ENCODE measurements around the gene MPP4.
"Not testable (repeated sequence)": the region's sequence is repeated elsewhere in the genome, so short reads cannot be mapped to it uniquely, and the experiment has no call there.

MPP4 gene

GRCh38 chr2:201673546-201673945, 24.9 kb downstream of the MPP4 start:
- FAIRE-seq (no peak), DNase-seq (ENCODE audit: low spot score) (no peak)

- DNase-seq (ENCODE audit: low spot score); FAIRE-seq: not testable (repeated sequence)
These were observed 27.2 kb downstream of the MPP4 start for GRCh38 chr2:201671205-201671604.

- FAIRE-seq (no peak), DNase-seq (ENCODE audit: low spot score) (no peak)
These were observed 28.6 kb downstream of the MPP4 start for GRCh38 chr2:201669865-201670264.

- DNase-seq (ENCODE audit: low spot score) = no peak
- FAIRE-seq = no peak
These were observed 30.0 kb downstream of the MPP4 start for GRCh38 chr2:201668402-201668910.

GRCh38 chr2:201664334-201664733, 34.1 kb downstream of the MPP4 start:
- DNase-seq (ENCODE audit: low spot score) (no peak), FAIRE-seq (no peak)

- FAIRE-seq (no peak), DNase-seq (ENCODE audit: low spot score) (no peak)
These were observed 37.1 kb downstream of the MPP4 start for GRCh38 chr2:201661366-201661765.

- FAIRE-seq (no peak), DNase-seq (ENCODE audit: low spot score) (no peak)
These were observed 38.0 kb downstream of the MPP4 start for GRCh38 chr2:201660293-201660895.

GRCh38 chr2:201656740-201657139, 41.7 kb downstream of the MPP4 start:
- FAIRE-seq = no peak
- no peak for DNase-seq (ENCODE audit: low spot score)

GRCh38 chr2:201656102-201656501, 42.3 kb downstream of the MPP4 start:
- DNase-seq (ENCODE audit: low spot score) (no peak), FAIRE-seq (no peak)

- no peak for FAIRE-seq
These were observed 43.6 kb downstream of the MPP4 start for GRCh38 chr2:201654616-201655384.

GRCh38 chr2:201653221-201653620, 45.2 kb downstream of the MPP4 start:
- no peak for DNase-seq (ENCODE audit: low spot score)
- FAIRE-seq = no peak

More at GRCh38 chr2:201654616-201655384, 43.6 kb downstream of the MPP4 start:
- DNase-seq (ENCODE audit: low spot score) = no peak

- DNase-seq (ENCODE audit: low spot score) (no peak), FAIRE-seq (no peak)
These were observed 49.0 kb downstream of the MPP4 start for GRCh38 chr2:201649442-201649841.

GRCh38 chr2:201647431-201647830, 51.0 kb downstream of the MPP4 start:
- no peak for FAIRE-seq
- DNase-seq (ENCODE audit: low spot score) = no peak

- DNase-seq (ENCODE audit: low spot score) (no peak), FAIRE-seq (no peak)
These were observed 54.4 kb downstream of the MPP4 start for GRCh38 chr2:201644001-201644400.

GRCh38 chr2:201643216-201643890, 55.1 kb downstream of the MPP4 start, which contains the start of gene TMEM237:
Gene TMEM237 (minus strand): TSS chr2:201643503. CDS start chr2:201643400, 103 bp downstream.
- no peak for DNase-seq (ENCODE audit: low spot score)
- peak; percentile 38 for FAIRE-seq

GRCh38 chr2:201642579-201643215, 55.7 kb downstream of the MPP4 start:
- DNase-seq (ENCODE audit: low spot score) (peak; percentile 43), FAIRE-seq (no peak)

- no peak for FAIRE-seq
- DNase-seq (ENCODE audit: low spot score) = no peak
These were observed 56.3 kb downstream of the MPP4 start for GRCh38 chr2:201642086-201642578.

GRCh38 chr2:201639205-201639604, 59.2 kb downstream of the MPP4 start:
- FAIRE-seq (no peak), DNase-seq (ENCODE audit: low spot score) (no peak)

- FAIRE-seq (no peak), DNase-seq (ENCODE audit: low spot score) (no peak)
These were observed 60.1 kb downstream of the MPP4 start for GRCh38 chr2:201638326-201638725.

- no peak for FAIRE-seq
- DNase-seq (ENCODE audit: low spot score) = no peak
These were observed 64.7 kb downstream of the MPP4 start for GRCh38 chr2:201633661-201634249.

- FAIRE-seq (no peak), DNase-seq (ENCODE audit: low spot score) (no peak)
These were observed 67.4 kb downstream of the MPP4 start for GRCh38 chr2:201631041-201631440.

Measured in RCC 7860 (cell line).